GM12878 (cell line): ENCODE results near the gene MEX3C. TPM values are rescaled to one million over a fixed set of nuclear protein-coding genes. Genes with fewer than 3 reads are reported as not detected.

ENCODE experiments used
- ATAC-seq: fragments of 200-7000 bp; cut with Tn5 transposase; 3 replicates; pipeline ENCODE4 v1.9.1; 2020; ENCODE audit warnings: mild to moderate bottlenecking, moderate library complexity
- BruUV-seq: library from RNA; stranded (reverse); fragments of 400-500 nt; replicated peaks from 2 replicates; lab custom pipeline; 2021; lab: Mats Ljungman, UMichigan
- CTCF ChIA-PET: fragments of 300-600 bp; sonication (Branson Sonifier 250); formaldehyde crosslinking; extraction: SDS; loops from one replicate; lab custom pipeline; 2021; ENCODE audit warnings: inconsistent platforms; lab: Yijun Ruan, JAX
- POLR2A ChIA-PET: fragments of 350-600 bp; formaldehyde crosslinking; extraction: SDS; loops from one replicate; lab custom pipeline; 2021; ENCODE audit warnings: inconsistent platforms; lab: Charles Lee
- RAD21 ChIA-PET: fragments of 300-600 bp; sonication (Branson Sonifier 250); formaldehyde crosslinking; loops from one replicate; lab custom pipeline; 2023; ENCODE audit warnings: antibody characterized with exemption; ENCODE audit not compliant: unreplicated experiment; lab: Charles Lee
- SMC1A ChIA-PET: fragments of 300-600 bp; sonication (Branson Sonifier 250); formaldehyde crosslinking; loops from one replicate; lab custom pipeline; 2023; ENCODE audit not compliant: unreplicated experiment, uncharacterized antibody; lab: Charles Lee
- DNase-seq: peaks from one replicate; pipeline ENCODE4 v3.0.0-alpha.2; 2011; ENCODE audit warnings: low read depth, low spot score
- FAIRE-seq: peaks from 3 replicates; lab custom pipeline; 2011; peaks lifted over from hg19 to GRCh38; lab: Jason Lieb, UNC
- H2AFZ ChIP-seq: 2 replicates; pipeline ENCODE4 v1.6.0; 2011; ENCODE audit warnings: low read depth, low read length, control low read depth; ENCODE audit not compliant: control insufficient read depth
- H3K27ac ChIP-seq: 2 replicates; pipeline ENCODE4 v1.5.1; 2011; ENCODE audit warnings: control low read depth; ENCODE audit not compliant: control insufficient read depth, insufficient read depth
- H3K27me3 ChIP-seq, 2 experiments: replicated peaks in 1 of 2; 2 replicates each; pipeline versions ENCODE4 v1.6.0 to v1.6.1; 2011; ENCODE audit warnings: low read length in 1 of 2; ENCODE audit not compliant: control insufficient read depth in 2 of 2, insufficient read depth in 2 of 2
- H3K36me3 ChIP-seq, 2 experiments: 2 replicates each; pipeline ENCODE4 v1.5.1; 2011; ENCODE audit warnings: low read length in 1 of 2; ENCODE audit not compliant: control insufficient read depth in 2 of 2, insufficient read depth in 2 of 2
- H3K4me1 ChIP-seq: 2 replicates; pipeline ENCODE4 v1.6.1; 2011; ENCODE audit warnings: mild to moderate bottlenecking, low read length, moderate library complexity, mixed read lengths; ENCODE audit not compliant: control insufficient read depth, insufficient read depth
- H3K4me2 ChIP-seq: 2 replicates; pipeline ENCODE4 v1.6.0; 2011; ENCODE audit warnings: control low read depth; ENCODE audit not compliant: control insufficient read depth, insufficient read depth
- H3K4me3 ChIP-seq: fragments of 200-600 bp; sonication (generic); 2 replicates; pipeline ENCODE4 v1.5.1; 2016
- H3K79me2 ChIP-seq: 2 replicates; pipeline ENCODE4 v1.6.0; 2011; ENCODE audit warnings: low read length; ENCODE audit not compliant: control insufficient read depth, insufficient read depth
- H3K9ac ChIP-seq: 2 replicates; pipeline ENCODE4 v1.8.0; 2011; ENCODE audit warnings: low read length, control low read depth, mixed read lengths; ENCODE audit not compliant: control insufficient read depth, insufficient read depth
- H3K9me3 ChIP-seq: replicated peaks from 3 replicates; pipeline ENCODE4 v1.5.1; 2011; ENCODE audit warnings: mild to moderate bottlenecking, low read length; ENCODE audit not compliant: control insufficient read depth, insufficient read depth
- H4K20me1 ChIP-seq: 2 replicates; pipeline ENCODE4 v1.6.0; 2011; ENCODE audit not compliant: control insufficient read depth, insufficient read depth
- CUX1 ChIP-seq: IDR thresholded peaks from 2 replicates; pipeline ENCODE4 v1.6.1; 2012; ENCODE audit warnings: improper control_type of control experiment, low read depth, low read length; ENCODE audit not compliant: insufficient replicate concordance
- IRF5 ChIP-seq: fragments of 450-650 bp; IDR thresholded peaks from 2 replicates; pipeline ENCODE4 v1.6.1; 2017; ENCODE audit warnings: borderline replicate concordance
- MLLT1 ChIP-seq: fragments of 450-650 bp; IDR thresholded peaks from 2 replicates; pipeline ENCODE4 v1.6.1; 2016; ENCODE audit warnings: mild to moderate bottlenecking
- NR2C2 ChIP-seq: IDR thresholded peaks from 2 replicates; pipeline ENCODE4 v1.6.1; 2011; ENCODE audit warnings: borderline replicate concordance, low read depth; ENCODE audit not compliant: control insufficient read depth, insufficient read length
- SMAD1 ChIP-seq: fragments of 450-650 bp; IDR thresholded peaks from 2 replicates; pipeline ENCODE4 v1.6.1; 2018; ENCODE audit warnings: mild to moderate bottlenecking, low read depth; ENCODE audit not compliant: partially characterized antibody
- USF2 ChIP-seq: IDR thresholded peaks from 2 replicates; pipeline ENCODE4 v1.6.1; 2011; ENCODE audit warnings: low read depth, low read length, improper control_type of control experiment, borderline replicate concordance
- WGBS: methylation state at CpG from one replicate; pipeline ENCODE4 v1.1.6; 2016; ENCODE audit warnings: low lambda C conversion rate; ENCODE audit not compliant: insufficient replicate concordance, insufficient coverage; ENCODE audit errors: missing lambda C conversion rate; 5-methylcytosine and 5-hydroxymethylcytosine counted together
- in situ Hi-C: fragments of 300-500 bp; cut with MboI; formaldehyde crosslinking; loops from 9 replicates; pipeline ENCODE4 v1.14.3; 2018; ENCODE audit warnings: mixed read lengths
- intact Hi-C: fragments of 100-400 bp; cut with micrococcal nuclease; formaldehyde crosslinking; loops from one replicate; pipeline ENCODE4 v1.14.2; 2022; ENCODE audit not compliant: unreplicated experiment
- polyA plus RNA-seq, 11 experiments: library from polyadenylated mRNA; depleted of rRNA in 4 of 11; unstranded in 6 of 11; stranded (reverse) in 5 of 11; fragments of >200 nt; fragmentation: Nextera tagmentation in 4 of 11; fragmentation: Illumina TruSeq in 1 of 11; extraction: Ambion mirVana in 4 of 11; extraction: Trizol in 1 of 11; gene quantifications; 1 replicate in 1 of 11; 2 replicates in 10 of 11; pipeline versions ENCODE4 v1.2.1 to v1.2.3, GENCODE V29; 2011 to 2016; ENCODE audit warnings: inconsistent platforms in 2 of 11, missing spikeins in 2 of 11, low read depth in 1 of 11
- total RNA-seq, 4 experiments: library from RNA; depleted of rRNA in 3 of 4; stranded (reverse); fragments of >200 nt in 3 of 4; fragmentation: Illumina TruSeq in 1 of 4; extraction: Trizol in 1 of 4; gene quantifications; 2 replicates each; pipeline versions ENCODE4 v1.2.1 to v1.2.3, GENCODE V29; 2013 to 2021

The MEX3C gene
- total and polyA plus RNA-seq, 10 of the 15 experiments (the other 5 are each of a cell fraction or from before 2014, with no cell fraction given), result 6.7 to 48.8 (median 21.3) TPM

- in situ Hi-C loops (no loop called here), intact Hi-C loops (no loop called here)
- POLR2A ChIA-PET, result no interaction called here
Observed at GRCh38 chr18:51137891-51138290, 59.6 kb downstream of the MEX3C start.

More at GRCh38 chr18:51137891-51138290, 59.6 kb downstream of the MEX3C start:
- Histone ChIP-seq H3K4me2 (no peak overlapping the region), H3K36me3 (no peaks in the 10 kb centered on the region), H3K27me3 (no peaks in the 10 kb centered on the region), H3K4me3 (no peak overlapping the region), H2AFZ (no peak overlapping the region), H3K4me1 (no peaks in the 10 kb centered on the region), H3K9ac (no peak overlapping the region), H4K20me1 (no peaks in the 10 kb centered on the region), H3K27ac (no peak overlapping the region), H3K79me2 (no peaks in the 10 kb centered on the region), H3K9me3 (no peaks in the 10 kb centered on the region)
- no TSS peak for BruUV-seq
- WGBS, result 78% methylated on average over 7 of the region's 7 CpGs
- FAIRE-seq, result no peak
- TF ChIP-seq IRF5 (no peak), CUX1 (no peak), USF2 (no peak), MLLT1 (no peak), SMAD1 (no peak), NR2C2 (no peak)
- ChIA-PET RAD21 (no interaction called here), CTCF (interaction anchor here (0.7 to 1.4 kb wide), 2 partner anchors 11 to 710 kb away, joined by 3 to 6 read pairs; no protein-coding TSS in a partner anchor), SMC1A (interaction anchor here (0.9 kb wide), 1 partner anchor 16 kb away, joined by 3 read pairs; no protein-coding TSS in a partner anchor)
- ATAC-seq, result no peak
- no peak for DNase-seq
